Measurements from ENCODE around the gene CDC42BPB.

CDC42BPB gene

GRCh38 chr14:103001651-103002396, 55.5 kb downstream of the CDC42BPB start:
- no peaks in the 10 kb centered on the region for H3K4me1 ChIP-seq (ENCODE audit: insufficient read depth, low read length)
- ATAC-seq (ENCODE audit: insufficient read depth, low read depth): no peak
- no peak overlapping the region for H3K27ac ChIP-seq (ENCODE audit: low read length)
- no peak overlapping the region for H2AFZ ChIP-seq (ENCODE audit: low read depth, low read length)
- no peak overlapping the region for H3K9ac ChIP-seq (ENCODE audit: low read depth, low read length)
- H3K36me3 ChIP-seq (ENCODE audit: insufficient read depth, low read length): no peaks in the 10 kb centered on the region
- H4K20me1 ChIP-seq (ENCODE audit: insufficient read depth, low read length): no peaks in the 10 kb centered on the region
- no peak for DNase-seq
- H3K4me3 ChIP-seq (ENCODE audit: low read depth in 1 of 2, low read length in 2 of 2): no peak overlapping the region
- no peak overlapping the region for H3K4me2 ChIP-seq (ENCODE audit: insufficient read depth, low read length)
- H3K27me3 ChIP-seq (ENCODE audit: insufficient read depth, low read length, poor library complexity): no peaks in the 10 kb centered on the region
- TF ChIP-seq, protein P1, sequence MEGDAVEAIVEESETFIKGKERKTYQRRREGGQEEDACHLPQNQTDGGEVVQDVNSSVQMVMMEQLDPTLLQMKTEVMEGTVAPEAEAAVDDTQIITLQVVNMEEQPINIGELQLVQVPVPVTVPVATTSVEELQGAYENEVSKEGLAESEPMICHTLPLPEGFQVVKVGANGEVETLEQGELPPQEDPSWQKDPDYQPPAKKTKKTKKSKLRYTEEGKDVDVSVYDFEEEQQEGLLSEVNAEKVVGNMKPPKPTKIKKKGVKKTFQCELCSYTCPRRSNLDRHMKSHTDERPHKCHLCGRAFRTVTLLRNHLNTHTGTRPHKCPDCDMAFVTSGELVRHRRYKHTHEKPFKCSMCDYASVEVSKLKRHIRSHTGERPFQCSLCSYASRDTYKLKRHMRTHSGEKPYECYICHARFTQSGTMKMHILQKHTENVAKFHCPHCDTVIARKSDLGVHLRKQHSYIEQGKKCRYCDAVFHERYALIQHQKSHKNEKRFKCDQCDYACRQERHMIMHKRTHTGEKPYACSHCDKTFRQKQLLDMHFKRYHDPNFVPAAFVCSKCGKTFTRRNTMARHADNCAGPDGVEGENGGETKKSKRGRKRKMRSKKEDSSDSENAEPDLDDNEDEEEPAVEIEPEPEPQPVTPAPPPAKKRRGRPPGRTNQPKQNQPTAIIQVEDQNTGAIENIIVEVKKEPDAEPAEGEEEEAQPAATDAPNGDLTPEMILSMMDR (IDR thresholded peaks at IDR 0.05; ENCODE audit: borderline replicate concordance, extremely low read depth, low read length, poor library complexity, severe bottlenecking): no peak
- no peak for TF ChIP-seq EZH2 (IDR thresholded peaks at IDR 0.05; ENCODE audit: borderline replicate concordance, low read depth, low read length, severe bottlenecking)
- H3K79me2 ChIP-seq (ENCODE audit: insufficient read depth, low read length): no peaks in the 10 kb centered on the region
- H3K9me3 ChIP-seq (ENCODE audit: insufficient read depth, low read length, severe bottlenecking): no peaks in the 10 kb centered on the region

DNA sequence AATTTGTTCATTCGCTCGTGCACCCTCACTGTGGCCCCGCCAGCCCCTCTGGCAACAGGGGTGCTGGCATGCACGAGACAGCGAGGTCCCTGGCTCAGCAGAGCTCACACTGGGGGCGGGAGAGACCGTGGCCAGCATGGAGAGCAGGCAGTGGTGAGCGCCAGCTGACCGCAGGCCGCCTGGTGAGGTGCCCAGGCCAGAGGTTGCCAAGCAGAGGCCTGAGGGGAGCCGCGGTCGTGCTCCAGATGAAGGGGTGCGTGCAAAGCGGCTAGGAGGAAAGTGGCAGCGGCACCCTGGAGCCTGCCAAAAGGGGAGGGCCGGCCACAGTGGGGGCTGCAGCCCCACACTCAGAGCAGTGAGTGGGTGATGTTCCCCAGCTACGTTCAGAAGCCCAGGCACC, 56.1 kb downstream of the CDC42BPB start:
- no peak overlapping the region for H2AFZ ChIP-seq (ENCODE audit: low read depth, low read length)
- H3K36me3 ChIP-seq (ENCODE audit: insufficient read depth, low read length): no peaks in the 10 kb centered on the region
- no peak overlapping the region for H3K4me2 ChIP-seq (ENCODE audit: insufficient read depth, low read length)
- H3K9ac ChIP-seq (ENCODE audit: low read depth, low read length): no peak overlapping the region
- H4K20me1 ChIP-seq (ENCODE audit: insufficient read depth, low read length): no peaks in the 10 kb centered on the region
- no peak overlapping the region for H3K27ac ChIP-seq (ENCODE audit: low read length)
- no peaks in the 10 kb centered on the region for H3K27me3 ChIP-seq (ENCODE audit: insufficient read depth, low read length, poor library complexity)
- H3K4me3 ChIP-seq (ENCODE audit: low read depth in 1 of 2, low read length in 2 of 2): no peak overlapping the region
- TF ChIP-seq EZH2 (IDR thresholded peaks at IDR 0.05; ENCODE audit: borderline replicate concordance, low read depth, low read length, severe bottlenecking): no peak
- TF ChIP-seq, protein P1 (IDR thresholded peaks at IDR 0.05; ENCODE audit: borderline replicate concordance, extremely low read depth, low read length, poor library complexity, severe bottlenecking): no peak
- no peaks in the 10 kb centered on the region for H3K79me2 ChIP-seq (ENCODE audit: insufficient read depth, low read length)
- DNase-seq (no peak), ATAC-seq (ENCODE audit: insufficient read depth, low read depth) (no peak)
- no peaks in the 10 kb centered on the region for H3K4me1 ChIP-seq (ENCODE audit: insufficient read depth, low read length)
- H3K9me3 ChIP-seq (ENCODE audit: insufficient read depth, low read length, severe bottlenecking): no peaks in the 10 kb centered on the region

DNA sequence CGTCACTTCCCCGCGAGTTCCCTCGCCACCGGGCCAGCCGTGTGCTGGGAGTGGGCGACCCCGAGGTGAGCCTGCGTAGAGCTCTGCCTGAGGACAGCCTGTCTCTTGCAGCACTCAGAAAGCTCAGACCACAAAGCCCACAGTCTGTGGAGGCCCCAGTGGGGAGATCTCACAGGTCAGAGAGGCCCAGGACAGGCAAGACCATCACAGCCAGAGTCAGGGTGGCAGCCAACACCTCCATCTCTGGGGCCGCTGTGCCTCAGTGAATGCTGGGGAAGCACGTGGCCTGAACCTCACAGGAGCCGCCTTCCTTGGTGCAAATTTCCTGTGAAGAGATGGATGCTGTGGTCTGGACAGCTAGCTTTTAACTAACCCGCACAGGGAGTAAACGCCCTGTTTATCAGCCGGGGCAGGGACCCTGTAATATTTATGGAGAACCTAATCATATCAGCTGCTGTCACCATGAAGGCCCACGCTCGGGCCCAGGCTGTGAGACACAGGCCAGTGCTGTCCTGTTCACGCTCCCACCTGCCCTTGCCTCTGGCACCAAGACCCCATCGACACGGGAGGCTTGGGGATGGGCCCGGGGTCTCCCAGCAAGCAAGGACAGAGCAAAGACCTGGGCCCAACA, 56.9 kb downstream of the CDC42BPB start:
- no peaks in the 10 kb centered on the region for H4K20me1 ChIP-seq (ENCODE audit: insufficient read depth, low read length)
- no peaks in the 10 kb centered on the region for H3K9me3 ChIP-seq (ENCODE audit: insufficient read depth, low read length, severe bottlenecking)
- no peak for ATAC-seq (ENCODE audit: insufficient read depth, low read depth)
- no peaks in the 10 kb centered on the region for H3K79me2 ChIP-seq (ENCODE audit: insufficient read depth, low read length)
- H3K27ac ChIP-seq (ENCODE audit: low read length): no peak overlapping the region
- H3K4me2 ChIP-seq (ENCODE audit: insufficient read depth, low read length): no peak overlapping the region
- TF ChIP-seq EZH2 (IDR thresholded peaks at IDR 0.05; ENCODE audit: borderline replicate concordance, low read depth, low read length, severe bottlenecking): no peak
- TF ChIP-seq, protein P1 (IDR thresholded peaks at IDR 0.05; ENCODE audit: borderline replicate concordance, extremely low read depth, low read length, poor library complexity, severe bottlenecking): no peak
- H2AFZ ChIP-seq (ENCODE audit: low read depth, low read length): no peak overlapping the region
- no peak for DNase-seq
- H3K27me3 ChIP-seq (ENCODE audit: insufficient read depth, low read length, poor library complexity): no peaks in the 10 kb centered on the region
- H3K4me3 ChIP-seq (ENCODE audit: low read depth in 1 of 2, low read length in 2 of 2): no peak overlapping the region
- no peaks in the 10 kb centered on the region for H3K4me1 ChIP-seq (ENCODE audit: insufficient read depth, low read length)
- no peak overlapping the region for H3K9ac ChIP-seq (ENCODE audit: low read depth, low read length)
- no peaks in the 10 kb centered on the region for H3K36me3 ChIP-seq (ENCODE audit: insufficient read depth, low read length)

Data from DND-41 (cell line).